HepG2 (cell line): ENCODE data around the gene PANX1. TPM values are rescaled to one million over a fixed set of nuclear protein-coding genes. Genes with fewer than 3 reads are reported as not detected.

Experiments
- ARNTL ChIP-seq: sonication (generic); formaldehyde crosslinking; IDR thresholded peaks from 2 replicates; pipeline ENCODE4 v1.4.0; 2020; ENCODE audit warnings: mild to moderate bottlenecking, missing genetic modification reagents
- BCL6 ChIP-seq: IDR thresholded peaks from 2 replicates; pipeline ENCODE4 v1.6.1; 2016; ENCODE audit warnings: missing genetic modification reagents, missing compliant biosample characterization
- GATAD2A ChIP-seq: IDR thresholded peaks from 2 replicates; pipeline ENCODE4 v1.6.1; 2016
- HNF1A ChIP-seq, 2 experiments: sonication (generic) in 1 of 2; formaldehyde crosslinking in 1 of 2; IDR thresholded peaks; 2 replicates each; pipeline versions ENCODE4 v1.4.0 to v1.6.1; 2016 to 2020; ENCODE audit warnings: borderline replicate concordance in 1 of 2, low read depth in 1 of 2, mild to moderate bottlenecking in 1 of 2, missing genetic modification reagents in 1 of 2
- MATR3 ChIP-seq: sonication (generic); formaldehyde crosslinking; IDR thresholded peaks from 2 replicates; pipeline ENCODE4 v1.4.0; 2020; ENCODE audit warnings: missing genetic modification reagents
- MLX ChIP-seq: IDR thresholded peaks from 2 replicates; pipeline ENCODE4 v1.6.1; 2016
- PRPF4 ChIP-seq: fragments of 200-400 bp; formaldehyde crosslinking; IDR thresholded peaks from 2 replicates; pipeline ENCODE4 v1.6.1; 2016; ENCODE audit warnings: low read length, low read depth; ENCODE audit not compliant: poor library complexity, severe bottlenecking
- SALL1 ChIP-seq: sonication (generic); formaldehyde crosslinking; IDR thresholded peaks from 2 replicates; pipeline ENCODE4 v1.8.0; 2022; ENCODE audit warnings: mild to moderate bottlenecking, missing genetic modification reagents
- SMARCC2 ChIP-seq: fragments of 450-650 bp; IDR thresholded peaks from 2 replicates; pipeline ENCODE4 v1.6.1; 2017; ENCODE audit warnings: antibody characterized with exemption, mild to moderate bottlenecking
- SRSF4 ChIP-seq: fragments of 200-400 bp; formaldehyde crosslinking; IDR thresholded peaks from one replicate; pipeline ENCODE4 v1.6.1; 2018; ENCODE audit warnings: mild to moderate bottlenecking, low read depth, low read length, moderate library complexity; ENCODE audit not compliant: poor library complexity, severe bottlenecking
- TCF12 ChIP-seq, 2 experiments: fragments of 450-650 bp in 1 of 2; sonication (generic) in 1 of 2; formaldehyde crosslinking in 1 of 2; IDR thresholded peaks; 2 replicates each; pipeline versions ENCODE4 v1.6.1 to v1.8.0; 2017 to 2022; ENCODE audit warnings: antibody characterized with exemption in 1 of 2, mild to moderate bottlenecking in 1 of 2, missing genetic modification reagents in 1 of 2, moderate library complexity in 1 of 2
- TRIM24 ChIP-seq: sonication (generic); formaldehyde crosslinking; IDR thresholded peaks from 2 replicates; pipeline ENCODE4 v1.8.0; 2022; ENCODE audit warnings: mild to moderate bottlenecking, missing genetic modification reagents
- ZNF276 ChIP-seq: sonication (generic); formaldehyde crosslinking; IDR thresholded peaks from 2 replicates; pipeline ENCODE4 v1.4.0; 2020; ENCODE audit warnings: mild to moderate bottlenecking, low read depth, missing genetic modification reagents
- ZNF331 ChIP-seq: sonication (generic); formaldehyde crosslinking; IDR thresholded peaks from 2 replicates; pipeline ENCODE4 v1.4.0; 2020; ENCODE audit warnings: missing genetic modification reagents
- ZNF577 ChIP-seq: sonication (generic); formaldehyde crosslinking; IDR thresholded peaks from 2 replicates; pipeline ENCODE4 v1.4.0; 2020; ENCODE audit warnings: mild to moderate bottlenecking, low read depth, missing genetic modification reagents, borderline replicate concordance
- ZNF616 ChIP-seq: sonication (generic); formaldehyde crosslinking; IDR thresholded peaks from 2 replicates; pipeline ENCODE4 v1.5.0; 2020; ENCODE audit warnings: low read depth, mild to moderate bottlenecking, missing genetic modification reagents
- ZNF644 ChIP-seq: IDR thresholded peaks from 2 replicates; pipeline ENCODE4 v1.6.1; 2016; ENCODE audit warnings: low read depth
- ZNF670 ChIP-seq: sonication (generic); formaldehyde crosslinking; IDR thresholded peaks from 2 replicates; pipeline ENCODE4 v1.8.0; 2022; ENCODE audit warnings: mild to moderate bottlenecking, missing genetic modification reagents, borderline replicate concordance
- ZNF674 ChIP-seq: sonication (generic); formaldehyde crosslinking; IDR thresholded peaks from 2 replicates; pipeline ENCODE4 v1.5.0; 2020; ENCODE audit warnings: low read depth, mild to moderate bottlenecking, missing genetic modification reagents
- ZNF839 ChIP-seq: sonication (generic); formaldehyde crosslinking; IDR thresholded peaks from 2 replicates; pipeline ENCODE4 v1.4.0; 2020; ENCODE audit warnings: missing genetic modification reagents, mild to moderate bottlenecking, borderline replicate concordance
- ZSCAN29 ChIP-seq: sonication (generic); formaldehyde crosslinking; conservative IDR thresholded peaks from 2 replicates; pipeline ENCODE4 v1.4.0; 2020; ENCODE audit warnings: mild to moderate bottlenecking, missing genetic modification reagents
- ZXDC ChIP-seq: sonication (generic); formaldehyde crosslinking; IDR thresholded peaks from 2 replicates; pipeline ENCODE4 v1.5.0; 2020; ENCODE audit warnings: mild to moderate bottlenecking, missing genetic modification reagents
- polyA plus RNA-seq, 8 experiments: library from polyadenylated mRNA; depleted of rRNA in 3 of 8; stranded (reverse) in 7 of 8; unstranded in 1 of 8; fragments of >200 nt; fragmentation: Illumina TruSeq in 4 of 8; extraction: Trizol in 4 of 8; gene quantifications; 2 replicates each; pipeline versions ENCODE4 v1.2.1 to v1.2.3, GENCODE V29; 2011 to 2016; ENCODE audit warnings: low read depth in 4 of 8, missing spikeins in 1 of 8, mixed read lengths in 1 of 8; ENCODE audit not compliant: insufficient read depth in 1 of 8
- total RNA-seq, 5 experiments: library from RNA; depleted of rRNA; stranded (reverse); fragments of >200 nt; fragmentation: Illumina TruSeq; extraction: Trizol; gene quantifications; 2 replicates each; pipeline ENCODE4 v1.2.3, GENCODE V29; 2016; ENCODE audit warnings: low read depth in 1 of 5

The PANX1 gene
- total and polyA plus RNA-seq, 2 of the 13 experiments (the other 11 are each of a cell fraction or from before 2014, with no cell fraction given): 8.3 to 24.8 TPM

- TF ChIP-seq TCF12 (IDR thresholded peaks at IDR 0.05) (no peak), TCF12 (CRISPR knock-in tag; IDR thresholded peaks at IDR 0.05) (no peak), ZNF276 (no peak), SMARCC2 (no peak), ZNF577 (CRISPR knock-in tag) (no peak), BCL6 (CRISPR knock-in tag) (no peak), ZXDC (CRISPR knock-in tag) (no peak), ZNF616 (CRISPR knock-in tag) (no peak), ZNF674 (CRISPR knock-in tag) (no peak), GATAD2A (CRISPR knock-in tag) (no peak), ZNF644 (no peak), ZNF839 (CRISPR knock-in tag) (no peak), TRIM24 (no peak), PRPF4 (no peak), HNF1A (IDR thresholded peaks at IDR 0.05; ENCODE audit: low read depth) (no peak), HNF1A (CRISPR knock-in tag; IDR thresholded peaks at IDR 0.05; ENCODE audit: borderline replicate concordance) (0 out of 2 replicates have a peak, but pooled peaks have one; percentile 29), MATR3 (CRISPR knock-in tag) (no peak), ZSCAN29 (CRISPR knock-in tag) (peak; percentile 92), ARNTL (CRISPR knock-in tag) (no peak), SALL1 (no peak; the same call in 1 of the 2 replicates), MLX (CRISPR knock-in tag) (no peak), ZNF331 (CRISPR knock-in tag) (no peak), ZNF670 (peak; percentile 84; the same call in 1 of the 2 replicates), SRSF4 (no peak)
Measured at GRCh38 chr11:94128291-94128745, 323 bp upstream of the PANX1 start (continued).
